CD4-positive, alpha-beta T cell treated with Interleukin-21 for 1 hour (primary cell): Measurements from ENCODE around the gene CDKAL1.
"Not testable (repeated sequence)": the region's sequence is repeated elsewhere in the genome, so short reads cannot be mapped to it uniquely, and the experiment has no call there.

Source experiments
- DNase-seq: peaks from one replicate; pipeline ENCODE4 v3.0.0-alpha.2; 2020

The CDKAL1 gene

DNA sequence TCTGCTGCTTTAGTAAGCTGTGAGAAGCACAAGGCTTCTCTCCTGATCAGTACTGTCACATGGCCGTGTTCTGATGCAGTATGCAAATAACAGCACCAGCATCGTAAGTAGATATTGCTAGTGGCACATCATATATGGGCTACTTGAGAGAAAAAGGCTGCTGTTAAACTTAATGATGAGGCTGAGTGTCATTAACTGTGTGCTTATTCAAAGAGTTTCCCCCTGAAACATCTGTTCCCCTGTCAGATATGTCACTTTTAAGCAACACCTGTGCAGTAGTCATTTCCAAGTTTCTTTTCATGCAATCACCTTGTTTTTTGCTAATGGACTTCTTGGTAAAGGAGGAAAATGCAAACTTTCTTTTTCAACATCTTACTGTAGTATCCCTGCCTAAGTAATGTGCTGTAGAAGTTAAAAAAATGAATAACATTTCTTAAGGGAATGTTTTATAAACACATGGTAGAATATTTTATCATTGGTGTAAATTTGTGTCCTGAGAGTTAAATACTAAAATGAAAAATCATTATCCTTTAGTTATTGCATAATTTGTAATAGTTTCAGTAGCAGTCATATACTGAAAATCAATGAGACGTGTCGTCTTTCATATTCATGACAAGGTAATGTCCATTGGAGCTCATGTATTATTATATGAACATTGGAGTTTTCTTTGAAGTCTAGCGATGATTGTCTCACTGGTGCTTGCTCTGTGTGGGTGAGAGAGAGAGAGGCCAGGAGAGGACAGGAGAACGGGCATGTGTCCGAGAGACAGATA, 366.3 kb downstream of the CDKAL1 start:
- DNase-seq = no peak

- no peak for DNase-seq
These were observed 371.1 kb downstream of the CDKAL1 start for GRCh38 chr6:20905377-20905776.

- no peak for DNase-seq
These were observed 372.7 kb downstream of the CDKAL1 start for GRCh38 chr6:20906945-20907344.

DNA sequence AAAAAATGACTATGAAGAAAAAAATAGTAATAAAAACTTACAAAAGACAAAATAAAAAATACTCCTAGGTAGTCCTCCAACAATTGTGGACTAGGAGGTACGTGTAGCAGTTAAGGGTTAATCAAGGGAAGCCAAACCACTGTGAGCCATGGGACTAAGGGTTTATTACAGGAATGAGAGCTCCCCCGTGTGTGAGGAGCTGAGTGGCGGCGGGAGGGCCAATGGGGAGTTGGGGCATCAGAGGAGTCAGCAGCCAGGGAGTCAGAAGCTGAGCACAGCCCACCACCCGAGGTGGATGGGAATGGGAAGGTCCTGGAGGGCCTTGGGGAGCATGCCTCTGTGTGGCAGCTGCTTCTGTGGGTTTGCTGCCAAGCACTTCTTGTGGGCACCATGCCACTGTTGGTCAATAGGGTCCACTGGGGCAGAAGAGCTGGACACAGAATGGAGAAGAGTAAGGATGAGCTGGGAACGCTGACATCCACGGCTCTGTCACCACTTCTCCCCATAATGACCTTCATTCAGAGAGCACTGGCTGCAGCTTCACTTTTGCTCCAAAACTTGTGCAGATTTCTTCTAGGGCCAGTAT, 373.3 kb downstream of the CDKAL1 start:
- no peak for DNase-seq

GRCh38 chr6:20909621-20910020, 375.4 kb downstream of the CDKAL1 start:
- DNase-seq = no peak

DNA sequence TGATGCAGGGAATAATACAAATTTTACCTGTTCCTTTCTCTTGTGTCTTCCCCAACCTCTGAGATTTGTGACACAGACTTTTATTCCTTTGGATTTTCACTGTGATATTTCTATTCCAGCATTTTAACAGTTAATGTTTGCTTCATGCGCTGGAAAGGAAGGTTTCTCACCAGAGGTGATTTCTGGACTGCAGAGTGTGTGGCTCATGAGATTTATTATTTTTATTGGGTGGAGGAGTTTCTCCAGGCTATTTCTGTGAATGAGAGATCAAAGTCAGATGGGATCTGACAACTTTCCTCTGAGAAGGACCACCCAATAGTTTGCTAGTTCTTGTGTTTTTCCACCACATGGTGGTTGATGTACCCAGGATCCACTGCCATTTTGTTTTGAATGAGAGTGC, 377.5 kb downstream of the CDKAL1 start:
- DNase-seq = no peak

- no peak for DNase-seq
These were observed 380.9 kb downstream of the CDKAL1 start for GRCh38 chr6:20915156-20915555.

GRCh38 chr6:20915626-20916025, 381.4 kb downstream of the CDKAL1 start:
- no peak for DNase-seq

DNA sequence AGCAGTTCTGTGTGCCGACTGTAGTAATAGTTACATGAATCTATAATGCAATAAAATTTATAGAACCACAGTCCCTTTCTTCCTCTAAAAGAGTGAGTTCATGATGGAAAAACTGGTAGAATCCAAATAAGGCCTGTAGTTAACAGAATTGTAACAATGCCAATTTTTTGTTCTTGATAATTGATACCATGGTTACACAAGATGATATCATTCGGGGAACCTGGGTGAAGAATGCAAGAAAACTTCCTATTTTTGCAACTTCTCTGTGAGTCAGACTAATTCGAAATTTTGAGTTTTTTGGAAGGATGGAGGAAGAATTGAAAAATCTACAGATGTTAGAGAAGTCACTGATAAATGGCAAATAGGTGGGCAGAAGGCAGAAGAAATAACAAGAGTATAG, 381.8 kb downstream of the CDKAL1 start:
- no peak for DNase-seq

GRCh38 chr6:20918868-20919267, 384.6 kb downstream of the CDKAL1 start:
- DNase-seq = no peak

DNA sequence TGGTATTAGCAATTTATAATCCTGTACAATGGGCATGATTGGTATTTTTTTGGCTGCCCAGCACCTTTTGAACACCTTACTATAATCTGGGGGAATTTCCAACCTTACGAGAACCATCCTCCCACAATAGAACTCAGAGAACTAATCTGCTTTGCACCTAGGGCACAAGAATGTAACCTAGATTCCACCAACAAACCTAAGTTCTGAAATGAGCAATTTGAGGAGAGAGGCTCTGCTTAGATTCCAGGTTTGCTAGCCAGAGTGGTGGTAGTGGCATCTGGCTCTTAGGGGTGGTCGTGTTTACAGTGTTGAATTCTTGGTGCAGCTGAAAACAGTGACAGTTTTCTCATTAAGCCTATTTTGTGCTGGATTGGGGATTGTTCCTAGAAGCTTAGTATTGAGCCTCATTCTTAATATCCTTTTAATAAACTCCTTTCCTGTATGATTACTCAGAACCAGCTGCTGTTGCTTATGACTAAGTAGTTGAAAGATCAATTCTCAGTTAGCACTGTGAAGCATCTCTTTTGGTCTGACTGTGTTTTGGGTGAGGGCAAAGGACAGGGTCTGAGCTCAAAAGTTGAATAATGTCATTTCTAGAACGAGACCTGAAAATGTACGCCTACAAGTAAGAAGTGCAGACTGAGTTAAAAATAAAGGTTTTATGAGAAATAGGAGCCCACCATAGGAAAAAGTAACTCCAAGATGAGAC, 385.6 kb downstream of the CDKAL1 start:
- DNase-seq = no peak

- no peak for DNase-seq
These were observed 387.3 kb downstream of the CDKAL1 start for GRCh38 chr6:20921578-20921977.

- DNase-seq = no peak
These were observed 388.5 kb downstream of the CDKAL1 start for GRCh38 chr6:20922743-20923142.

DNA sequence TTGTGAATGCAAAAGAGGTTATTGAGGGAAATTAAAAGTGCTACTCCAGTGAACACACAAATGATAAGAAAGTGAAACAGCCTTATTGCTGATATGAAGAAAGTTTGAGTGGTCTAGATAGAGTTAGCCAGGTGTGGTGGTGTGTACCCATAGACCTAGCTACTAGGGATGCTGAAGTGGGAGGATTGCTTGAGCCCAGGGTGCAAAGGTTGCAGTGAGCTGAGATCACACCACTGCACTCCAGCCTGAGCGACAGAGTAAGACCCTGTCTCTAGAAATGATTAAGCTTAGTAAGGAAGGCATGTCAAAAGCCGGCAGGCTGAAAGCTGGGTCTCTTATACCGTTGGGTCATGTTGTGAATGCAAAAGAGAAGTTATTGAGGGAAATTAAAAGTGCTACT, 389.8 kb downstream of the CDKAL1 start:
- not testable (repeated sequence) for DNase-seq

DNA sequence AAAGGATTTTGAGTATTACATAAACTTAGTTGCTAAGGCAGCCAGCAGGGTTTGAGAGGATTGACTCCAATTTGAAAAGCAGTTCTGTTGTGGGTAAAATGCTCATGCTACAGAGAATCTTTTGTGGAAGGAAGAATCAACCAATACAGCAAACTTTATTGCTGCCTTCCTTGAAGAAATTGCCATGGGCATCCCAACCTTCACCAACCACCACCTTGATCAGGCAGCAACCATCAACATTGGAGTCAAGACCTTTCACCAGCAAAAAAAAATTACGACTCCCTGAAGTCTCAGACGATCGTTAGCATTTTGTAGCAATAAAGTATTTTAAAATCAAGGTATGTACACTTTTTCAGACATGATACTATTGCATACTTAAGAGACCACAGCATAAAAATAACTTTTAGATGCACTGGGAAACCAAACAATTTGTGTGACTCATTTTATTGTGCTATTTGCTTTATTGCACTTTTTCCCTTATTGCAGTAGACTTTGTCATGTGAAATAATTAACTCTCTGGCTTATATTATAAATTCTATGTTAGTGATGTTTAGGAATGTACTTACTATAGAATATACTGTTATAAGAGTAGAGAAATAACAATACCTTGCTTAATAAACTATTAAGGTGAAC, 390.8 kb downstream of the CDKAL1 start:
- no peak for DNase-seq

- no peak for DNase-seq
These were observed 393.0 kb downstream of the CDKAL1 start for GRCh38 chr6:20927130-20927860.

DNA sequence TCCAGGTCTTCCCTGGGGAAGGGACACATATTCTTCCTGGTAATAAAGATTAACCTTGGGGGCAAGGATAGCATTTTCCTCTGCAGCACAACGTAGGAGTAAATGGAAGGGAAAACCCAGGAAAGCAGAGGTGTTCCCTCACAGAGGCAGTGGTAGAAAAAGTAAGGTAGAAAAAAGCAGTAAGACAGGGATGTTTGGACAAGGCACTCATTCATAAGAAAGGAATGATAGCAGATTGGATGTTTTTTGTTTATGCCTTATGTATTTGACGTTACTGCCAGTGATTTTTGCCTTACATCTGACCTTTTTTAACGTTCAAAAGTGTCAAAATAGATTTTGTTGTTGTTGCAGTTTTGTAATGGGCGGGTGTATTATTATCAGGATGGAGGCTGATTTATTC, 395.0 kb downstream of the CDKAL1 start:
- no peak for DNase-seq

- no peak for DNase-seq
These were observed 396.8 kb downstream of the CDKAL1 start for GRCh38 chr6:20931093-20931492.

GRCh38 chr6:20931772-20932171, 397.5 kb downstream of the CDKAL1 start:
- no peak for DNase-seq

- no peak for DNase-seq
These were observed 398.0 kb downstream of the CDKAL1 start for GRCh38 chr6:20932284-20932683.

DNA sequence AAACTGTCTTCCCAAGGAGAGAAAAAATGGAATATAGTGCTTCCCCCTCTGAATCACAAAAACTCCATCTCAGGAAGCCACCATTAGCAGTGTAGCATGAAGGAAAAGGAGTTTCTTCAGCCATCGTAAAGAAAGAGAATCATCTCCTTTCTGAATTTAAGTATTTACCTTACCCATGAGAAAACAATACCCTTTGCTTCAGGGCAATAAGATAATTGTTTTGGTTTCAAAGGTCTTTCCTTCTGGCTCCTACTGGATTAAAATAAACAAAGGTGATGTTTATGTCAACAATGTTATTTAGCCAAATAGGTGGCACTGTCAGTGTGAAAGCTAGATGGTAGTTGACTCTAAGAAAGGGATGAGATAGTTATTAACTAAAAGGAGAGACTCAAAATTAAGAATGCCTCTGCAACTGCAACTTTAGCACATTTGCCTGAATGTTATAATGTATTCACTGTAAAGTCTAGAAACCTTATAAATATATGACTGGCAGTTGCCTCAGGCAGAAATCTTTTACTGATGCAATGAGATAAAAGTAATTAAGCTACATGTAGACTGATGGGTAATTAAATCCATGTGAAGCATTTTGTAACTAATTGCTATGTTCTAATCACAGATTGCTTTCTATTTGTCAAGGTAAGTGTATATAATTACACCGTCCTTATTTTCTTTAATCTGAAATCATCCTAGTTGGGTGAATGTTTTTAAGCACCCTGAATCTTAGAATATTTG, 399.0 kb downstream of the CDKAL1 start:
- no peak for DNase-seq

DNA sequence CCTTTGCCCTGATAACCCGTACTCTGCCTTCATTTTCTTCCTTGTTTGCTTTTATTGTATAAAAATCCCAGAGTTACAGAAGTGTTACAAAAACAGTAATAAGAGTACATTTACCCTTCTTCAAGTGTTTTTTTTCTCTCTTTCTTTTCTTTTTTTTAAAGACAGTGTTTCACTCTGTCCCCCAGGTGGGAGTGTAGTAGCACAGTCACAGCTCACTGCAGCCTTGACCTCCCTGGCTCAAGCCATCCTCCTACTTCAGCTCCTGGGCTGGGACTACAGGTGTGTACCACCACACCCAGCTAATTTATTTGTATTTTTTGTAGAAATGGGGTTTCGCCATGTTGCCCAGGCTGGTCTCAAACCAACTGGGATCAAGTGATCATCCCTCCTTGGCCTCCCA, 402.7 kb downstream of the CDKAL1 start:
- DNase-seq = no peak
